Loucy (cell line): ENCODE measurements around the gene COL17A1.

ENCODE experiments used
- H2AFZ ChIP-seq: fragments of 200-600 bp; sonication (generic); 2 replicates; pipeline ENCODE4 v1.6.0; 2016; ENCODE audit warnings: antibody characterized with exemption, mild to moderate bottlenecking, low read length, moderate library complexity
- H3F3A ChIP-seq: fragments of 200-600 bp; 2 replicates; pipeline ENCODE4 v1.6.0; 2016; ENCODE audit warnings: antibody characterized with exemption, low read depth, mild to moderate bottlenecking
- H3K27me3 ChIP-seq: fragments of 200-600 bp; sonication (generic); 2 replicates; pipeline ENCODE4 v1.6.1; 2014; ENCODE audit warnings: low read length, mild to moderate bottlenecking; ENCODE audit not compliant: insufficient read depth, poor library complexity, severe bottlenecking
- H3K36me3 ChIP-seq: fragments of 200-600 bp; sonication (generic); 2 replicates; pipeline ENCODE4 v1.6.1; 2016; ENCODE audit warnings: low read length; ENCODE audit not compliant: insufficient read depth
- H3K4me1 ChIP-seq: fragments of 200-600 bp; sonication (generic); 2 replicates; pipeline ENCODE4 v1.5.1; 2014; ENCODE audit warnings: low read length, mild to moderate bottlenecking; ENCODE audit not compliant: insufficient read depth, poor library complexity, severe bottlenecking
- H3K4me2 ChIP-seq: fragments of 200-600 bp; sonication (generic); 2 replicates; pipeline ENCODE4 v1.6.0; 2014; ENCODE audit warnings: antibody characterized with exemption, low read length, low read depth, mild to moderate bottlenecking; ENCODE audit not compliant: poor library complexity, severe bottlenecking
- H3K4me3 ChIP-seq: fragments of 200-600 bp; sonication (generic); 2 replicates; pipeline ENCODE4 v1.5.1; 2014; ENCODE audit warnings: low read length, mild to moderate bottlenecking, mixed read lengths; ENCODE audit not compliant: poor library complexity, severe bottlenecking
- H3K79me2 ChIP-seq: fragments of 200-600 bp; sonication (generic); 2 replicates; pipeline ENCODE4 v1.6.1; 2014; ENCODE audit warnings: low read length; ENCODE audit not compliant: insufficient read depth
- H3K9ac ChIP-seq: fragments of 200-600 bp; sonication (generic); 2 replicates; pipeline ENCODE4 v1.6.0; 2014; ENCODE audit warnings: mild to moderate bottlenecking, low read depth, low read length, moderate library complexity; ENCODE audit not compliant: poor library complexity, severe bottlenecking
- H3K9me2 ChIP-seq: fragments of 200-600 bp; sonication (generic); replicated peaks from 2 replicates; pipeline ENCODE4 v1.6.1; 2016; ENCODE audit warnings: low read depth, low read length, mixed read lengths
- H3K9me3 ChIP-seq: fragments of 200-600 bp; sonication (generic); 2 replicates; pipeline ENCODE4 v1.6.1; 2014; ENCODE audit warnings: mild to moderate bottlenecking, antibody characterized with exemption, low read length, low read depth; ENCODE audit not compliant: insufficient read depth
- H4K20me1 ChIP-seq: fragments of 200-600 bp; sonication (generic); 2 replicates; pipeline ENCODE4 v1.6.0; 2014; ENCODE audit warnings: antibody characterized with exemption, low read length, mild to moderate bottlenecking; ENCODE audit not compliant: insufficient read depth, poor library complexity, severe bottlenecking
- CTCF ChIP-seq: fragments of 200-600 bp; sonication (generic); conservative IDR thresholded peaks from 2 replicates; pipeline ENCODE4 v1.5.1; 2014; ENCODE audit warnings: mild to moderate bottlenecking, antibody characterized with exemption, low read length
- EZH2phosphoT487 ChIP-seq: fragments of 200-600 bp; IDR thresholded peaks from 2 replicates; pipeline ENCODE4 v1.6.1; 2018; ENCODE audit warnings: antibody characterized with exemption, mild to moderate bottlenecking, moderate library complexity, borderline replicate concordance

COL17A1 gene

DNA sequence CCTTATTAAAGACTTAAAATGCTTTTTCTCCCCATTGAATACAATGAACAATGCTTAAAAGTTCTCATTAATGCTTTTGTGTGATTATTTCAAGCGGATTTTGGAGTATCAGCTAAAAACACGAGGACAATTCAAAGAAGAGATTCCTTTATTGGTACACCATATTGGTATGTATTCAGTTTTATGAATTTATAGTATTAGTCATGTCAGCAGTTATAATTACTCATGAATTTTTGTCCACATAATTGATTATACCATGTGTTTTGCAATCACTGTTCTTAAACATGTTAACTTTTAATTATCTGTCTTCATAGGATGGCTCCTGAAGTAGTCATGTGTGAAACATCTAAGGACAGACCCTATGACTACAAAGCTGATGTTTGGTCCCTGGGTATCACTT, 86.9 kb downstream of the COL17A1 start:
- no peaks in the 10 kb centered on the region for H3K9me2 ChIP-seq
- no peaks in the 10 kb centered on the region for H3K27me3 ChIP-seq
- no peaks in the 10 kb centered on the region for H3K79me2 ChIP-seq
- H3K9me3 ChIP-seq, result no peaks in the 10 kb centered on the region
- H3K4me2 ChIP-seq, result no peak overlapping the region
- H3K4me1 ChIP-seq, result no peaks in the 10 kb centered on the region
- H3K36me3 ChIP-seq, result peaks cover 72% of the 10 kb centered on the region; the same call in 1 of the 2 replicates
- H4K20me1 ChIP-seq, result no peaks in the 10 kb centered on the region
- no peak for TF ChIP-seq CTCF
- no peak for TF ChIP-seq EZH2phosphoT487
- H2AFZ ChIP-seq, result no peak overlapping the region
- no peak overlapping the region for H3K4me3 ChIP-seq
- H3K9ac ChIP-seq, result no peak overlapping the region
- H3F3A ChIP-seq, result no peaks in the 10 kb centered on the region

GRCh38 chr10:103995134-103995533, 90.5 kb downstream of the COL17A1 start:
- no peak overlapping the region for H3K9ac ChIP-seq
- H3K4me3 ChIP-seq, result no peak overlapping the region
- H4K20me1 ChIP-seq, result no peaks in the 10 kb centered on the region
- H2AFZ ChIP-seq, result no peak overlapping the region
- no peaks in the 10 kb centered on the region for H3K9me3 ChIP-seq
- H3K9me2 ChIP-seq, result no peaks in the 10 kb centered on the region
- no peaks in the 10 kb centered on the region for H3K79me2 ChIP-seq
- no peaks in the 10 kb centered on the region for H3K27me3 ChIP-seq
- H3K4me2 ChIP-seq, result no peak overlapping the region
- TF ChIP-seq EZH2phosphoT487 (no peak), CTCF (no peak)
- H3K36me3 ChIP-seq, result peaks cover 45% of the 10 kb centered on the region
- no peaks in the 10 kb centered on the region for H3K4me1 ChIP-seq
- H3F3A ChIP-seq, result no peaks in the 10 kb centered on the region

- Histone ChIP-seq H3K9me2 (no peaks in the 10 kb centered on the region), H3K4me3 (no peak overlapping the region), H4K20me1 (no peaks in the 10 kb centered on the region), H2AFZ (no peak overlapping the region), H3K36me3 (peaks cover 18% of the 10 kb centered on the region), H3K27me3 (no peaks in the 10 kb centered on the region), H3K4me1 (no peaks in the 10 kb centered on the region), H3K9me3 (no peaks in the 10 kb centered on the region), H3K9ac (no peak overlapping the region), H3K79me2 (peaks cover 30% of the 10 kb centered on the region), H3F3A (no peaks in the 10 kb centered on the region), H3K4me2 (no peak overlapping the region)
- no peak for TF ChIP-seq CTCF
- TF ChIP-seq EZH2phosphoT487, result no peak
Measured at GRCh38 chr10:103991393-103992128, 94.1 kb downstream of the COL17A1 start.
